ENCODE measurements around the gene YTHDC1.

Gene YTHDC1

GRCh38 chr4:68278029-68278428 is 71.9 kb downstream of the YTHDC1 start:
- Histone ChIP-seq H2AFZ (ENCODE audit: low read length) (no peak overlapping the region), H3K4me2 (ENCODE audit: low read depth, low read length, poor library complexity, severe bottlenecking) (no peak overlapping the region)
- TF ChIP-seq CTCF (conservative IDR thresholded peaks at IDR 0.05; ENCODE audit: low read length) (no peak), EZH2phosphoT487 (IDR thresholded peaks at IDR 0.05; ENCODE audit: borderline replicate concordance) (no peak)

GRCh38 chr4:68277627-68278026 is 72.3 kb downstream of the YTHDC1 start:
- no peaks in the 10 kb centered on the region for H3F3A ChIP-seq (ENCODE audit: low read depth)
- H3K36me3 ChIP-seq (ENCODE audit: insufficient read depth, low read length) = no peaks in the 10 kb centered on the region
- H3K9me2 ChIP-seq (replicated peaks; ENCODE audit: low read depth, low read length) = no peaks in the 10 kb centered on the region
- H3K4me2 ChIP-seq (ENCODE audit: low read depth, low read length, poor library complexity, severe bottlenecking) = no peak overlapping the region
- TF ChIP-seq CTCF (conservative IDR thresholded peaks at IDR 0.05; ENCODE audit: low read length) = no peak
- H3K9ac ChIP-seq (ENCODE audit: low read depth, low read length, poor library complexity, severe bottlenecking) = no peak overlapping the region
- H3K9me3 ChIP-seq (ENCODE audit: insufficient read depth, low read depth, low read length) = no peaks in the 10 kb centered on the region
- H3K27me3 ChIP-seq (ENCODE audit: insufficient read depth, low read length, poor library complexity, severe bottlenecking) = no peaks in the 10 kb centered on the region
- no peak overlapping the region for H2AFZ ChIP-seq (ENCODE audit: low read length)
- H3K4me3 ChIP-seq (ENCODE audit: low read length, poor library complexity, severe bottlenecking) = no peak overlapping the region
- H4K20me1 ChIP-seq (ENCODE audit: insufficient read depth, low read length, poor library complexity, severe bottlenecking) = no peaks in the 10 kb centered on the region
- no peaks in the 10 kb centered on the region for H3K4me1 ChIP-seq (ENCODE audit: insufficient read depth, low read length, poor library complexity, severe bottlenecking)
- H3K79me2 ChIP-seq (ENCODE audit: insufficient read depth, low read length) = no peaks in the 10 kb centered on the region

More at GRCh38 chr4:68278029-68278428, 71.9 kb downstream of the YTHDC1 start:
- H3K79me2 ChIP-seq (ENCODE audit: insufficient read depth, low read length) = no peaks in the 10 kb centered on the region
- H3K36me3 ChIP-seq (ENCODE audit: insufficient read depth, low read length) = no peaks in the 10 kb centered on the region
- H3K27me3 ChIP-seq (ENCODE audit: insufficient read depth, low read length, poor library complexity, severe bottlenecking) = no peaks in the 10 kb centered on the region
- H3K4me3 ChIP-seq (ENCODE audit: low read length, poor library complexity, severe bottlenecking) = no peak overlapping the region
- H3K9me2 ChIP-seq (replicated peaks; ENCODE audit: low read depth, low read length) = no peaks in the 10 kb centered on the region
- H4K20me1 ChIP-seq (ENCODE audit: insufficient read depth, low read length, poor library complexity, severe bottlenecking) = no peaks in the 10 kb centered on the region
- no peaks in the 10 kb centered on the region for H3F3A ChIP-seq (ENCODE audit: low read depth)
- H3K9ac ChIP-seq (ENCODE audit: low read depth, low read length, poor library complexity, severe bottlenecking) = no peak overlapping the region
- H3K9me3 ChIP-seq (ENCODE audit: insufficient read depth, low read depth, low read length) = no peaks in the 10 kb centered on the region
- no peaks in the 10 kb centered on the region for H3K4me1 ChIP-seq (ENCODE audit: insufficient read depth, low read length, poor library complexity, severe bottlenecking)

DNA sequence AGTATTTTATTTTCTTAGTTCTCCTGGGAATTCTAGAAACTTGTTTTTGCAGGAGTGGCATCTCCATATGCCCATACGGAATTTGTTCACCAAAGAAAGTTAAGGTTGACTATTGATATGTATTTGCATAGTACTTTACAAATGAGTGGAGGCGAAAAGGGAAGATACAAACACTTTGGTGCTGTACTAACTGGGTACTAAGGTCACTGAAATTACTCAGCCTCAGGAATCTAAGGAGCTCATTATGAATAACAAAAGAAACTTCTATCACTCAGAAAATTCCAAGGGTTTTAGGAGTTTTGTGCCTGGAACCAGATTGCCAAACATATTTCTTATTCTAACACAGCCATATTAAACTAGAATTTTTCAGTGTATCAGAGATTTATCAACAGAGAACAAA is 77.0 kb downstream of the YTHDC1 start:
- H3K9ac ChIP-seq (ENCODE audit: low read depth, low read length, poor library complexity, severe bottlenecking) = no peak overlapping the region
- no peak overlapping the region for H3K4me3 ChIP-seq (ENCODE audit: low read length, poor library complexity, severe bottlenecking)
- no peaks in the 10 kb centered on the region for H3K9me3 ChIP-seq (ENCODE audit: insufficient read depth, low read depth, low read length)
- no peaks in the 10 kb centered on the region for H3K9me2 ChIP-seq (replicated peaks; ENCODE audit: low read depth, low read length)
- H3K79me2 ChIP-seq (ENCODE audit: insufficient read depth, low read length) = no peaks in the 10 kb centered on the region
- no peaks in the 10 kb centered on the region for H3K36me3 ChIP-seq (ENCODE audit: insufficient read depth, low read length)
- H2AFZ ChIP-seq (ENCODE audit: low read length) = no peak overlapping the region
- H4K20me1 ChIP-seq (ENCODE audit: insufficient read depth, low read length, poor library complexity, severe bottlenecking) = no peaks in the 10 kb centered on the region
- TF ChIP-seq EZH2phosphoT487 (IDR thresholded peaks at IDR 0.05; ENCODE audit: borderline replicate concordance) (no peak), CTCF (conservative IDR thresholded peaks at IDR 0.05; ENCODE audit: low read length) (no peak)
- H3K4me2 ChIP-seq (ENCODE audit: low read depth, low read length, poor library complexity, severe bottlenecking) = no peak overlapping the region
- no peaks in the 10 kb centered on the region for H3K27me3 ChIP-seq (ENCODE audit: insufficient read depth, low read length, poor library complexity, severe bottlenecking)
- H3F3A ChIP-seq (ENCODE audit: low read depth) = no peaks in the 10 kb centered on the region
- H3K4me1 ChIP-seq (ENCODE audit: insufficient read depth, low read length, poor library complexity, severe bottlenecking) = no peaks in the 10 kb centered on the region

All from Loucy (cell line).